Measurements from ENCODE around the gene POLR2E.

Gene POLR2E

GRCh38 chr19:1066748-1067340, 28.3 kb downstream of the POLR2E start, which contains the start of gene ARHGAP45:
ARHGAP45 (plus strand) TSS chr19:1067167; CDS start chr19:1067406, 239 bp downstream.
- H3K9ac ChIP-seq (ENCODE audit: low read length in 2 of 2): no peak within 1 kb of the TSS
- peaks cover 30% of the 10 kb centered on the region for H3K4me1 ChIP-seq (ENCODE audit: control insufficient read depth, insufficient read depth, low read length)
- H3K36me3 ChIP-seq (ENCODE audit: control insufficient read depth in 2 of 2, insufficient read depth in 2 of 2, low read length in 2 of 2): no peaks in the 10 kb centered on the region
- H3K27me3 ChIP-seq (ENCODE audit: control insufficient read depth in 1 of 2, insufficient read depth in 2 of 2, low read length in 2 of 2): peaks cover 43 to 67% of the 10 kb centered on the region in 2 donors
- peak within 1 kb of the TSS in 1 of 2 donors; percentile 44 for H3K4me3 ChIP-seq (ENCODE audit: low read length in 2 of 2)
- no peak within 1 kb of the TSS for H3K27ac ChIP-seq (ENCODE audit: low read length)
- H3K9me3 ChIP-seq (ENCODE audit: control insufficient read depth in 2 of 2, low read length in 2 of 2): no peaks in the 10 kb centered on the region

GRCh38 chr19:1066251-1066747, 28.9 kb downstream of the POLR2E start:
- H3K4me1 ChIP-seq (ENCODE audit: control insufficient read depth, insufficient read depth, low read length): peaks cover 25% of the 10 kb centered on the region
- H3K9ac ChIP-seq (ENCODE audit: low read length in 2 of 2): no peak overlapping the region
- H3K4me3 ChIP-seq (ENCODE audit: low read length in 2 of 2): no peak overlapping the region

DNA sequence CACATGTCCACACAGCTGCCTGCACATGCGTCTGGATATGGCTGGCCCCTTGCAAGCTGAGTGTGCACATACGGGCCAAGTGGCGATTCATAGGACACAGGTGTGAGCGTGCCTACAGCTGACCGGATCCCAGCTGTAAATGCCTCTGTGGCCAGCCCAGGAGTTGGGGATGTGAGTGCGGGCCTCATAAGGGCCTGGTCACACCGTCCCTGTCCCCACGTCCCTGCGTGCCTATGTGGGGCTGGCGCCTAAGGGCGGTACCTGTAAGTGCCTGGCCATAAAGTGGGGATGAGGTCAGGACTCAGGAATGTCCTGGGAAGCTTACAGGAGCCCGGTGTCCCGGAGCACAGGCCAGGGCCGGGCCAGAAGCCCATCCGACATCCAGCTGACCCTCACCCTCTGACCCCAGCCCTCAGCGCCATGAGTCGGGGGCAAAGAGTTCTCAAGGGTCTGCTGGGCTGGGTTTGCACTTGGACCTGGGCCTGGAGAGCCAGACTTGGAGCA, 29.5 kb downstream of the POLR2E start:
- Histone ChIP-seq H3K9ac (ENCODE audit: low read length in 2 of 2) (no peak overlapping the region), H3K36me3 (ENCODE audit: control insufficient read depth in 2 of 2, insufficient read depth in 2 of 2, low read length in 2 of 2) (no peaks in the 10 kb centered on the region), H3K27ac (ENCODE audit: low read length) (no peak overlapping the region), H3K27me3 (ENCODE audit: control insufficient read depth in 1 of 2, insufficient read depth in 2 of 2, low read length in 2 of 2) (peaks cover 40 to 57% of the 10 kb centered on the region in 2 donors), H3K4me1 (ENCODE audit: control insufficient read depth, insufficient read depth, low read length) (peaks cover 21% of the 10 kb centered on the region), H3K4me3 (ENCODE audit: low read length in 2 of 2) (no peak overlapping the region), H3K9me3 (ENCODE audit: control insufficient read depth in 2 of 2, low read length in 2 of 2) (no peaks in the 10 kb centered on the region)

More at GRCh38 chr19:1066251-1066747, 28.9 kb downstream of the POLR2E start:
- H3K27ac ChIP-seq (ENCODE audit: low read length): no peak overlapping the region
- H3K9me3 ChIP-seq (ENCODE audit: control insufficient read depth in 2 of 2, low read length in 2 of 2): no peaks in the 10 kb centered on the region
- H3K27me3 ChIP-seq (ENCODE audit: control insufficient read depth in 1 of 2, insufficient read depth in 2 of 2, low read length in 2 of 2): peaks cover 43 to 63% of the 10 kb centered on the region in 2 donors
- H3K36me3 ChIP-seq (ENCODE audit: control insufficient read depth in 2 of 2, insufficient read depth in 2 of 2, low read length in 2 of 2): no peaks in the 10 kb centered on the region

- Histone ChIP-seq H3K27ac (ENCODE audit: low read length) (no peak overlapping the region), H3K27me3 (ENCODE audit: control insufficient read depth in 1 of 2, insufficient read depth in 2 of 2, low read length in 2 of 2) (peaks cover 38 to 55% of the 10 kb centered on the region in 2 donors), H3K4me1 (ENCODE audit: control insufficient read depth, insufficient read depth, low read length) (peaks cover 21% of the 10 kb centered on the region), H3K9me3 (ENCODE audit: control insufficient read depth in 2 of 2, low read length in 2 of 2) (no peaks in the 10 kb centered on the region), H3K9ac (ENCODE audit: low read length in 2 of 2) (no peak overlapping the region), H3K36me3 (ENCODE audit: control insufficient read depth in 2 of 2, insufficient read depth in 2 of 2, low read length in 2 of 2) (no peaks in the 10 kb centered on the region), H3K4me3 (ENCODE audit: low read length in 2 of 2) (no peak overlapping the region)
Observed at GRCh38 chr19:1064661-1065605, 30.2 kb downstream of the POLR2E start.

DNA sequence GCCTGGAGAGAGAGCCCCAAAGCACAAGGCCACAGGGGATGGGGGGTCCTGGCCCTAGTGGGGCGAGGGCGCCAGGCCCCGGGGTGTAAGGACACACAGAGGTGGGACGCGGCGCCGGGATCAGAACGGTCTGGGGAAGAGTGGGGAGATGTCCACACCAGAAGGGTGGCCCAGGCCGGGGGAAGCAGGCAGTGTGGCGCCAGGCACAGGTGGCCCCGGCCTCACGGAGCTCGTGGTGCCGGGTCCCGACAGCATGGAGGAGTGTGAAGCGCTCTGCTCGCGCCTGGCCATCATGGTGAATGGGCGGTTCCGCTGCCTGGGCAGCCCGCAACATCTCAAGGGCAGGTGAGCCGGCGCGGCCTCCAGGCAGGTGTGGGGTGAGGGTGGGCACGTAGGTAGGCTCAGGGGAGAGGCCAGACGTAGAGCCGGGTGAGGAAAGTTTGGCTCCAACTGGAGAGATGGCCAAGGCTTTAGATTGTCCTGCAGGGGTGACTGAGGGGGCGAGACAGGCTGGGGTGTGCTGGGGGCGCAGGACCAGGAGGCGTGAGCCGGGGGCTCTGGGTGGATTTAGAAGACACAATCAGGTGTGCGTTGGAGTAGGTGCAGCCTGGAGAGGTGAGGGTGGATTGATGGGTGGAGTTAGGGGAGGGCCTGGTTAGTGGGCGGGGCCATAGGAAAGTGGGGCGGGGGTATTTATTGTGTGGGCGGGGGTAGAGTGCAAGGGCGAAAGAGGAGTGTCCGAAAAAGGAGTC, 31.1 kb downstream of the POLR2E start:
- no peak overlapping the region for H3K4me3 ChIP-seq (ENCODE audit: low read length in 2 of 2)

GRCh38 chr19:1063030-1063908, 31.9 kb downstream of the POLR2E start:
- no peak overlapping the region for H3K9ac ChIP-seq (ENCODE audit: low read length in 2 of 2)
- H3K4me3 ChIP-seq (ENCODE audit: low read length in 2 of 2): no peak overlapping the region
- H3K36me3 ChIP-seq (ENCODE audit: control insufficient read depth in 2 of 2, insufficient read depth in 2 of 2, low read length in 2 of 2): no peaks in the 10 kb centered on the region
- H3K27me3 ChIP-seq (ENCODE audit: control insufficient read depth in 1 of 2, insufficient read depth in 2 of 2, low read length in 2 of 2): peaks cover 26 to 41% of the 10 kb centered on the region in 2 donors
- H3K9me3 ChIP-seq (ENCODE audit: control insufficient read depth in 2 of 2, low read length in 2 of 2): peaks cover 0 to 7% of the 10 kb centered on the region in 2 donors
- no peak overlapping the region for H3K27ac ChIP-seq (ENCODE audit: low read length)
- H3K4me1 ChIP-seq (ENCODE audit: control insufficient read depth, insufficient read depth, low read length): peaks cover 21% of the 10 kb centered on the region

More for the DNA sequence above, 31.1 kb downstream of the POLR2E start:
- no peaks in the 10 kb centered on the region for H3K36me3 ChIP-seq (ENCODE audit: control insufficient read depth in 2 of 2, insufficient read depth in 2 of 2, low read length in 2 of 2)
- peaks cover 21% of the 10 kb centered on the region for H3K4me1 ChIP-seq (ENCODE audit: control insufficient read depth, insufficient read depth, low read length)
- H3K9ac ChIP-seq (ENCODE audit: low read length in 2 of 2): no peak overlapping the region
- H3K9me3 ChIP-seq (ENCODE audit: control insufficient read depth in 2 of 2, low read length in 2 of 2): no peaks in the 10 kb centered on the region
- H3K27me3 ChIP-seq (ENCODE audit: control insufficient read depth in 1 of 2, insufficient read depth in 2 of 2, low read length in 2 of 2): peaks cover 34 to 50% of the 10 kb centered on the region in 2 donors
- no peak overlapping the region for H3K27ac ChIP-seq (ENCODE audit: low read length)

- H3K4me1 ChIP-seq (ENCODE audit: control insufficient read depth, insufficient read depth, low read length): peaks cover 20% of the 10 kb centered on the region
- H3K36me3 ChIP-seq (ENCODE audit: control insufficient read depth in 2 of 2, insufficient read depth in 2 of 2, low read length in 2 of 2): peaks cover 0 to 3% of the 10 kb centered on the region in 2 donors
- peaks cover 20 to 34% of the 10 kb centered on the region in 2 donors for H3K27me3 ChIP-seq (ENCODE audit: control insufficient read depth in 1 of 2, insufficient read depth in 2 of 2, low read length in 2 of 2)
- peaks cover 3 to 14% of the 10 kb centered on the region in 2 donors for H3K9me3 ChIP-seq (ENCODE audit: control insufficient read depth in 2 of 2, low read length in 2 of 2)
- no peak overlapping the region for H3K27ac ChIP-seq (ENCODE audit: low read length)
- no peak overlapping the region for H3K9ac ChIP-seq (ENCODE audit: low read length in 2 of 2)
- no peak overlapping the region for H3K4me3 ChIP-seq (ENCODE audit: low read length in 2 of 2)
Observed at GRCh38 chr19:1062387-1063029, 32.7 kb downstream of the POLR2E start.

- Histone ChIP-seq H3K27me3 (ENCODE audit: control insufficient read depth in 1 of 2, insufficient read depth in 2 of 2, low read length in 2 of 2) (peaks cover 20 to 29% of the 10 kb centered on the region in 2 donors), H3K4me1 (ENCODE audit: control insufficient read depth, insufficient read depth, low read length) (peaks cover 15% of the 10 kb centered on the region), H3K36me3 (ENCODE audit: control insufficient read depth in 2 of 2, insufficient read depth in 2 of 2, low read length in 2 of 2) (peaks cover 0 to 6% of the 10 kb centered on the region in 2 donors), H3K27ac (ENCODE audit: low read length) (no peak overlapping the region), H3K9ac (ENCODE audit: low read length in 2 of 2) (no peak overlapping the region), H3K4me3 (ENCODE audit: low read length in 2 of 2) (no peak overlapping the region), H3K9me3 (ENCODE audit: control insufficient read depth in 2 of 2, low read length in 2 of 2) (peaks cover 5 to 20% of the 10 kb centered on the region in 2 donors)
Observed at GRCh38 chr19:1061987-1062386, 33.2 kb downstream of the POLR2E start.

DNA sequence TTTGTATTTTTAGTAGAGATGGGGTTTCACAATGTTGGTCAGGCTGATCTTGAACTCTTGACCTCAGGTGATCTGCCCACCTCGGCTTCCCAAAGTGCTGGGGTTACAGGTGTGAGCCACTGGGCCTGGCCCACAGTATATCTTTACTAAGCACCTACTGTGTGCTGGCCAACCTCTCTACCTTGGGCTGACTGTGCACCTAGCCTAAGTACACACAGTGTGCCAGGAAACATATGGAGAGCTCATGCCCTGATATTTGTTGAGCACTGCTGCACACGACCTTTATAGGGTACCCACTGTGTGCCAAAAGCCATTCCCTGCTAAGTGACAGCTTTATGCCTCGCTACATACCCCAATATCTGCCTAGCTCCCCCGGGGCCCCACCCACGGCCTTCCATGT, 34.5 kb downstream of the POLR2E start:
- H3K9me3 ChIP-seq (ENCODE audit: control insufficient read depth in 2 of 2, low read length in 2 of 2): peaks cover 5 to 33% of the 10 kb centered on the region in 2 donors
- no peak overlapping the region for H3K27ac ChIP-seq (ENCODE audit: low read length)
- H3K36me3 ChIP-seq (ENCODE audit: control insufficient read depth in 2 of 2, insufficient read depth in 2 of 2, low read length in 2 of 2): peaks cover 0 to 10% of the 10 kb centered on the region in 2 donors
- peaks cover 7% of the 10 kb centered on the region for H3K4me1 ChIP-seq (ENCODE audit: control insufficient read depth, insufficient read depth, low read length)
- peaks cover 9 to 16% of the 10 kb centered on the region in 2 donors for H3K27me3 ChIP-seq (ENCODE audit: control insufficient read depth in 1 of 2, insufficient read depth in 2 of 2, low read length in 2 of 2)
- no peak overlapping the region for H3K9ac ChIP-seq (ENCODE audit: low read length in 2 of 2)
- H3K4me3 ChIP-seq (ENCODE audit: low read length in 2 of 2): no peak overlapping the region

Data from stomach smooth muscle (tissue), 2 donors.